Endothelial cell (in vitro differentiated cells): ENCODE results near the gene SPTB. TPM values are rescaled to one million over a fixed set of nuclear protein-coding genes. Genes with fewer than 3 reads are reported as not detected.

ENCODE experiments used
- DNase-seq: peaks from one replicate; pipeline ENCODE4 v3.0.0; 2021; ENCODE audit warnings: low spot score
- H3K27ac Mint-ChIP-seq: one replicate; pipeline ENCODE4 v1.8.0; 2021; ENCODE audit warnings: mixed read lengths, inconsistent platforms; ENCODE audit not compliant: unreplicated experiment
- H3K27me3 Mint-ChIP-seq: one replicate; pipeline ENCODE4 v1.8.0; 2021; ENCODE audit warnings: mild to moderate bottlenecking, moderate library complexity, mixed read lengths, inconsistent platforms; ENCODE audit not compliant: unreplicated experiment
- H3K36me3 Mint-ChIP-seq: one replicate; pipeline ENCODE4 v1.8.0; 2021; ENCODE audit warnings: mild to moderate bottlenecking, low read depth, mixed read lengths, inconsistent platforms; ENCODE audit not compliant: unreplicated experiment
- H3K4me1 Mint-ChIP-seq: one replicate; pipeline ENCODE4 v1.8.0; 2021; ENCODE audit warnings: mild to moderate bottlenecking, mixed read lengths, inconsistent platforms; ENCODE audit not compliant: unreplicated experiment
- H3K4me3 Mint-ChIP-seq: one replicate; pipeline ENCODE4 v1.8.0; 2021; ENCODE audit warnings: mild to moderate bottlenecking, mixed read lengths, inconsistent platforms; ENCODE audit not compliant: unreplicated experiment
- H3K9me3 Mint-ChIP-seq: one replicate; pipeline ENCODE4 v1.8.0; 2021; ENCODE audit warnings: mixed read lengths, inconsistent platforms; ENCODE audit not compliant: unreplicated experiment
- CTCF ChIP-seq: fragments of 200-600 bp; sonication (generic); IDR thresholded peaks from one replicate; pipeline ENCODE4 v1.5.0; 2021; ENCODE audit warnings: antibody characterized with exemption; ENCODE audit not compliant: unreplicated experiment
- total RNA-seq: library from RNA; stranded (reverse); fragmentation: NEBNext Ultra II Directional; extraction: Animal tissue kit (Norgen Biotek cat#: 25700); gene quantifications from one replicate; pipeline ENCODE4 v1.2.1, GENCODE V29; 2021; ENCODE audit not compliant: unreplicated experiment

Gene SPTB
- total RNA-seq, 1 donor from 2014 or later = 0.08 TPM

- no peak for DNase-seq
- Mint-ChIP-seq H3K27ac (no peak overlapping the region), H3K9me3 (no peaks in the 10 kb centered on the region), H3K27me3 (peaks cover 3% of the 10 kb centered on the region), H3K36me3 (no peaks in the 10 kb centered on the region), H3K4me1 (peaks cover 8% of the 10 kb centered on the region), H3K4me3 (no peak overlapping the region)
- TF ChIP-seq CTCF = no peak
These were observed 31.5 kb downstream of the SPTB start for GRCh38 chr14:64848239-64848638.

DNA sequence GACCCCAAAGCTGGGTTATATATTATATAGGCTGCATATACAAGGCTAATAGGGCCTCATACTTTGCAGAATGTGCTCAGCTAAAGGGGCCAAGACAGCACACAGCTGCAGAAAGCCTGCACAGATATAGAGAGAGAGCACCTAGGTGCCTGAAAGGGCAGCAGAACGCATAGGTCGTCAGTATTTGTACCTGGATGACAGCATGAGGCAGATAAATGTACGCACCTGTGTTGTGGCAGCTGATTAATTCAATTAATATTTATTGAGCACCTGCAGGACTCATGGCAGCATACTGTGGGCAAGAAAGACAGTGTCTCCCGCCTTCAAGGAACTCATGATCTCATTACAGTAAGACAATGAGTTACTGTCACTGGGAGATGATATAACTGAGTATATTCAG, 33.4 kb downstream of the SPTB start:
- TF ChIP-seq CTCF = no peak
- Mint-ChIP-seq H3K4me1 (peaks cover under 1% of the 10 kb centered on the region), H3K4me3 (no peak overlapping the region), H3K27ac (no peak overlapping the region), H3K9me3 (no peaks in the 10 kb centered on the region), H3K36me3 (no peaks in the 10 kb centered on the region), H3K27me3 (peaks cover 3% of the 10 kb centered on the region)
- no peak for DNase-seq

DNA sequence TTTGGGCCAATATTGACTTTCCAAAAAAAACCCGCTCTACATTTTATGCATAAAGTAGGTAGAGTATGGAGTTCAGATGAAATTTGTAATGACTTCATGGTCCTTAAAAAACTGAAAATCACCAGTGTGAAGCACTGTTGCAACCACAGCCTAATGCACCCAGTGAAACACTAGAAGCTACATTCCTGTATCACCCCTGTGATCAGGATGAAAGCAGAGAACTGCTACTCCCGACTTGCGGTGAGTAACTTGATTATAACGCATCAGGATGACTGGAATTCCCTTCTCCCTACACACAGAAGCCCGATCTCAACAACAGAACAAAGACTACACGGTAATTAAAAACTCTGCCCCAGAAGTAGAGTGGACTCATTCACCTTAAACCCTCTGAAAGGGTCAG, 33.8 kb downstream of the SPTB start:
- Mint-ChIP-seq H3K27ac (no peak overlapping the region), H3K36me3 (no peaks in the 10 kb centered on the region), H3K4me1 (peaks cover 4% of the 10 kb centered on the region), H3K4me3 (no peak overlapping the region), H3K27me3 (peaks cover 3% of the 10 kb centered on the region), H3K9me3 (no peaks in the 10 kb centered on the region)
- no peak for TF ChIP-seq CTCF
- no peak for DNase-seq

GRCh38 chr14:64844969-64845536, 34.7 kb downstream of the SPTB start:
- Mint-ChIP-seq H3K4me1 (peaks cover 4% of the 10 kb centered on the region), H3K4me3 (no peak overlapping the region), H3K27me3 (peaks cover 3% of the 10 kb centered on the region), H3K36me3 (no peaks in the 10 kb centered on the region), H3K9me3 (no peaks in the 10 kb centered on the region), H3K27ac (no peak overlapping the region)
- no peak for TF ChIP-seq CTCF
- DNase-seq = no peak

GRCh38 chr14:64844272-64844671, 35.4 kb downstream of the SPTB start:
- H3K27me3 Mint-ChIP-seq = peaks cover 3% of the 10 kb centered on the region
- no peak for DNase-seq
- H3K27ac Mint-ChIP-seq = no peak overlapping the region
- peaks cover 4% of the 10 kb centered on the region for H3K4me1 Mint-ChIP-seq
- no peak for TF ChIP-seq CTCF
- no peaks in the 10 kb centered on the region for H3K9me3 Mint-ChIP-seq
- H3K4me3 Mint-ChIP-seq = no peak overlapping the region
- no peaks in the 10 kb centered on the region for H3K36me3 Mint-ChIP-seq
